ENCODE data around the gene STON1.

DNA sequence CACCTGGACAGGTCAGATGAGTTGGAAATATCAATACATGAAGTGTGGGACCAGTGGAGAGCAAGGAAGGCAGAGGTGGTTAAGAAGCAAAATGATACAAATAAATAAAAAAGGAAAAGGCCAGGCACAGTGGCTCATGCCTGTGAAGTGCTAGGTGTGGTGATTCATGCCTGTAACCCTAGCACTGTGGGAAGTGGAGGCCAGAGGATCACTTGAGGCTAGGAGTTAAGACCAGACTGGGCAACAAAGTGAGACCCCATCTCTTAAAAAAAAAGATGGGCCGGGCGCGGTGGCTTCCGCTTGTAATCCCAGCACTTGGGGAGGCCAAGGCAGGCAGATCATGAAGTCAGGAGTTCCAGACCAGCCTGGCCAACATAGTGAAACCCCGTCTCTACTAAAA is 2.9 kb downstream of the STON1 start:
- no peak for TF ChIP-seq SMC3 (conservative IDR thresholded peaks at IDR 0.05; ENCODE audit: poor library complexity)
- TF ChIP-seq EZH2 (IDR thresholded peaks at IDR 0.05; ENCODE audit: borderline replicate concordance, insufficient read depth, low read length, poor library complexity, severe bottlenecking) = no peak
- TF ChIP-seq, protein P1, sequence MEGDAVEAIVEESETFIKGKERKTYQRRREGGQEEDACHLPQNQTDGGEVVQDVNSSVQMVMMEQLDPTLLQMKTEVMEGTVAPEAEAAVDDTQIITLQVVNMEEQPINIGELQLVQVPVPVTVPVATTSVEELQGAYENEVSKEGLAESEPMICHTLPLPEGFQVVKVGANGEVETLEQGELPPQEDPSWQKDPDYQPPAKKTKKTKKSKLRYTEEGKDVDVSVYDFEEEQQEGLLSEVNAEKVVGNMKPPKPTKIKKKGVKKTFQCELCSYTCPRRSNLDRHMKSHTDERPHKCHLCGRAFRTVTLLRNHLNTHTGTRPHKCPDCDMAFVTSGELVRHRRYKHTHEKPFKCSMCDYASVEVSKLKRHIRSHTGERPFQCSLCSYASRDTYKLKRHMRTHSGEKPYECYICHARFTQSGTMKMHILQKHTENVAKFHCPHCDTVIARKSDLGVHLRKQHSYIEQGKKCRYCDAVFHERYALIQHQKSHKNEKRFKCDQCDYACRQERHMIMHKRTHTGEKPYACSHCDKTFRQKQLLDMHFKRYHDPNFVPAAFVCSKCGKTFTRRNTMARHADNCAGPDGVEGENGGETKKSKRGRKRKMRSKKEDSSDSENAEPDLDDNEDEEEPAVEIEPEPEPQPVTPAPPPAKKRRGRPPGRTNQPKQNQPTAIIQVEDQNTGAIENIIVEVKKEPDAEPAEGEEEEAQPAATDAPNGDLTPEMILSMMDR (IDR thresholded peaks at IDR 0.05; ENCODE audit: poor library complexity, severe bottlenecking) = no peak
- TF ChIP-seq MXI1 (conservative IDR thresholded peaks at IDR 0.05; ENCODE audit: poor library complexity, severe bottlenecking) = no peak
- no peak for TF ChIP-seq TAF1 (IDR thresholded peaks at IDR 0.05; ENCODE audit: low read depth)
- no peak for TF ChIP-seq POLR2AphosphoS5 (IDR thresholded peaks at IDR 0.05)

Data from neural cell (in vitro differentiated cells).